Measurements from ENCODE around the gene CYLD.

The CYLD gene

GRCh38 chr16:50804290-50804907 lies 62.5 kb downstream of the CYLD start:
- TF ChIP-seq, protein P1, sequence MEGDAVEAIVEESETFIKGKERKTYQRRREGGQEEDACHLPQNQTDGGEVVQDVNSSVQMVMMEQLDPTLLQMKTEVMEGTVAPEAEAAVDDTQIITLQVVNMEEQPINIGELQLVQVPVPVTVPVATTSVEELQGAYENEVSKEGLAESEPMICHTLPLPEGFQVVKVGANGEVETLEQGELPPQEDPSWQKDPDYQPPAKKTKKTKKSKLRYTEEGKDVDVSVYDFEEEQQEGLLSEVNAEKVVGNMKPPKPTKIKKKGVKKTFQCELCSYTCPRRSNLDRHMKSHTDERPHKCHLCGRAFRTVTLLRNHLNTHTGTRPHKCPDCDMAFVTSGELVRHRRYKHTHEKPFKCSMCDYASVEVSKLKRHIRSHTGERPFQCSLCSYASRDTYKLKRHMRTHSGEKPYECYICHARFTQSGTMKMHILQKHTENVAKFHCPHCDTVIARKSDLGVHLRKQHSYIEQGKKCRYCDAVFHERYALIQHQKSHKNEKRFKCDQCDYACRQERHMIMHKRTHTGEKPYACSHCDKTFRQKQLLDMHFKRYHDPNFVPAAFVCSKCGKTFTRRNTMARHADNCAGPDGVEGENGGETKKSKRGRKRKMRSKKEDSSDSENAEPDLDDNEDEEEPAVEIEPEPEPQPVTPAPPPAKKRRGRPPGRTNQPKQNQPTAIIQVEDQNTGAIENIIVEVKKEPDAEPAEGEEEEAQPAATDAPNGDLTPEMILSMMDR (IDR thresholded peaks at IDR 0.05; ENCODE audit: low read depth, low read length, missing control alignments) = no peak
- no peak for DNase-seq (ENCODE audit: extremely low read depth, low read depth)
- H3K4me3 ChIP-seq (replicated peaks; ENCODE audit: low read depth, low read length) = no peak overlapping the region

GRCh38 chr16:50806099-50807062 lies 64.5 kb downstream of the CYLD start:
- TF ChIP-seq, protein P1 (IDR thresholded peaks at IDR 0.05; ENCODE audit: low read depth, low read length, missing control alignments) = peak; percentile 76
- H3K4me3 ChIP-seq (replicated peaks; ENCODE audit: low read depth, low read length) = peak overlapping the region; percentile 13; the same call in 1 of the 2 replicates
- peak; percentile 72 for DNase-seq (ENCODE audit: extremely low read depth, low read depth)

DNA sequence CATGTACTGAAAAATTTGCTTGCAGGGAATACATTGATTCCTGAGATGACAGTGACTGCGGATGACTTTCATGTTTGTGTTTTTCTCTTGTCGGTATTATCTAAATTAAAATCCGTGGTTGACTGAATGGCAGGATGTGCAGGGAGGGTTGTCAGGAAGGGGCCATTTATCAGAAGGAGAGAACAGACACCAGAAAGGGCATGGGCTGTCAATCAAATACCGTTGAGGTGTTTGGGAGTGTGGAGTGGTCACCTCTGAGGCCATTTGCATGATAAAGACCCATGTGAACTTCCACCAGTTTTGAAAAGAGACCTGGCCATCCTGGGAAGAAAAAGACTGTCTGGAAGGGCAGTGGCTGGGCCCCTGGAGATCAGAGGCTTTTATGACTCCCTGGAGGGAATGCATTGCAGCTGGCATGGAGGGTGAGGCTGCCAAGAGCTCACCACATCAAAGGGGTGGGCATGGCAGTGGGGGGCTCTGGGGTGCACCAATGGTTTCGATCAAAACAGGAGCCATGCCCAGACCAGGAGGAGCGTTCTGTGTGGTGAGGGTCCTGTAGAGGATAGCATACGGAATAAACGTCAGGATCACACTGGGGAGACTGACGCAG lies 67.1 kb downstream of the CYLD start:
- TF ChIP-seq, protein P1 (IDR thresholded peaks at IDR 0.05; ENCODE audit: low read depth, low read length, missing control alignments) = no peak
- DNase-seq (ENCODE audit: extremely low read depth, low read depth) = no peak
- H3K4me3 ChIP-seq (replicated peaks; ENCODE audit: low read depth, low read length) = no peak overlapping the region

DNA sequence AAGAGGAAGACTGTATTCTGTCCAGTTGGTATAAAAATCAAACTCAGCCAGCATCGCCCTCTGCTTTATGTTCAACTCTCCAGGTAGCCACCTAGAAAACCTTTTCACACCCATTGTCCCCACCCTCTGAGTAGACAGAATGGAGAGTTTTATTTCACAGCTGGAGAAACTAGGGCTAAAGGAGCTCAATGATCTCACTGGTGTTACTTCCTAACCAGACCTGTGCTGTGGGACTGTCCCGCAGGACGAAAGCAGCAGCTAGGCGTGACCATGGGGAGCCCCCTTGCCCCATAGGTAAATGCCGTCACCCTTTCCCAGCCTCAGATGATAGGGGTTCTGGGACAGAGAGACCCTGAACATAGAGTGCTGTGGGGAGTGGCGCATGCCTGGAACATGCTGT lies 67.7 kb downstream of the CYLD start:
- TF ChIP-seq, protein P1 (IDR thresholded peaks at IDR 0.05; ENCODE audit: low read depth, low read length, missing control alignments) = no peak
- no peak overlapping the region for H3K4me3 ChIP-seq (replicated peaks; ENCODE audit: low read depth, low read length)
- DNase-seq (ENCODE audit: extremely low read depth, low read depth) = no peak

- TF ChIP-seq, protein P1 (IDR thresholded peaks at IDR 0.05; ENCODE audit: low read depth, low read length, missing control alignments) = no peak
- H3K4me3 ChIP-seq (replicated peaks; ENCODE audit: low read depth, low read length) = no peak overlapping the region
- DNase-seq (ENCODE audit: extremely low read depth, low read depth) = no peak
These were observed 68.5 kb downstream of the CYLD start for GRCh38 chr16:50810241-50810965.

GRCh38 chr16:50812046-50812445 lies 70.2 kb downstream of the CYLD start:
- TF ChIP-seq, protein P1 (IDR thresholded peaks at IDR 0.05; ENCODE audit: low read depth, low read length, missing control alignments) = no peak
- H3K4me3 ChIP-seq (replicated peaks; ENCODE audit: low read depth, low read length) = no peak overlapping the region
- no peak for DNase-seq (ENCODE audit: extremely low read depth, low read depth)

Measured in HFF-Myc (cell line).